Measurements from ENCODE around the gene DRC7. TPM values are rescaled to one million over a fixed set of nuclear protein-coding genes. Genes with fewer than 3 reads are reported as not detected.

Gene DRC7
- total RNA-seq, 1 donor from 2014 or later, result not detected

GRCh38 chr16:57749856-57750452, 55.3 kb downstream of the DRC7 start:
- no peak for DNase-seq (ENCODE audit: low spot score)

DNA sequence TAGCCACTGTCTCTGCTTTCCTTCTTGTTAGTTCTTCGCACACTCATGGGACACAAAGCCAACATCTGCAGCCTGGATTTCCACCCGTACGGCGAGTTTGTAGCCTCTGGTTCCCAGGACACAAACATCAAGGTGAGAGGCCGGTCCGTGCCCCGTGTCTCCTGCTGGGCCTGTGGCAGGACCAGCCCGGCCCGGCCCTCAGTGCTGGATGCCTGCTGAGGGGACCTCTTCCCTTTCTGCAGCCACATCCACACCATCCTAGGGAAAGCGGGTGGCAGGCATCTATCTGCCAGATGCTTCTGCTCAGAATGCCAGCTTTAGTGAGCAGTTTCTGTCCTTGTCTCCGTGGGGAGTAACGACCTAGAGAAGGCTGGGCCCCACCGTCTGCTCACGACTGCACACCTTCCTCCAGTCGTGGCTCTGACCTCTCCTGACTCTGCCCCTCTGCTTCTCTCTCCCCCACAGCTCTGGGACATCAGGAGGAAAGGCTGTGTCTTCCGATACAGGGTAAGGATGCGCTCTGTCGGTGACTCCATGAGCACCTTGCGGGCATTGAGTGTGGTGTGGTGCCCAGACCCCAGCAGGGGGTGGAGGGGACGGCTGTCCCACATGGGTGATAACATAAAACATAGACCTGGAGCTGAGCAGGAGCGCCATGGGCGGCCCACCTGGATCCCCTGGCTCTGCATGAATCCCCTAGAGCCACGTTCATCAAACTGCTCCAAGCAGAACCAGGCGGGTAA, 56.4 kb downstream of the DRC7 start:
- DNase-seq (ENCODE audit: low spot score), result no peak

GRCh38 chr16:57751539-57752202, 57.1 kb downstream of the DRC7 start:
- no peak for DNase-seq (ENCODE audit: low spot score)

DNA sequence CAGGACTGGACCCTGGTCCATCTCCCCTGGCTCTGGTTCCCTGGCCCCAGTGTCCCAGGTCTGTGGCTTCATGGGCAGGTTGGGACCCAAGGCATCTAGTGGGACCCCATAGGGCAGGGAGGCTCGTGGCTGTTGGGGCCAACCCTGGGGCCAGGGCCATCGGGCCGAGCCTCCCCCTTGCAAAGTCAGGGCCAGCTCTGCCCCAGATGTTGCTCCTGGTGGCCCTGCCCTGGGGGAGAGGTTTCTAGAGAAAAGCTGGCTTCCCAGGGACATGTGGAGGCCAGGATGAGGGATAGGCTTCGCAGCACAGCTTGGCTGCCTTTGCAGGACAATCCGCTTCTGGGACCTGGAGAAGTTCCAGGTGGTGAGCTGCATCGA, 57.6 kb downstream of the DRC7 start:
- no peak for DNase-seq (ENCODE audit: low spot score)

DNA sequence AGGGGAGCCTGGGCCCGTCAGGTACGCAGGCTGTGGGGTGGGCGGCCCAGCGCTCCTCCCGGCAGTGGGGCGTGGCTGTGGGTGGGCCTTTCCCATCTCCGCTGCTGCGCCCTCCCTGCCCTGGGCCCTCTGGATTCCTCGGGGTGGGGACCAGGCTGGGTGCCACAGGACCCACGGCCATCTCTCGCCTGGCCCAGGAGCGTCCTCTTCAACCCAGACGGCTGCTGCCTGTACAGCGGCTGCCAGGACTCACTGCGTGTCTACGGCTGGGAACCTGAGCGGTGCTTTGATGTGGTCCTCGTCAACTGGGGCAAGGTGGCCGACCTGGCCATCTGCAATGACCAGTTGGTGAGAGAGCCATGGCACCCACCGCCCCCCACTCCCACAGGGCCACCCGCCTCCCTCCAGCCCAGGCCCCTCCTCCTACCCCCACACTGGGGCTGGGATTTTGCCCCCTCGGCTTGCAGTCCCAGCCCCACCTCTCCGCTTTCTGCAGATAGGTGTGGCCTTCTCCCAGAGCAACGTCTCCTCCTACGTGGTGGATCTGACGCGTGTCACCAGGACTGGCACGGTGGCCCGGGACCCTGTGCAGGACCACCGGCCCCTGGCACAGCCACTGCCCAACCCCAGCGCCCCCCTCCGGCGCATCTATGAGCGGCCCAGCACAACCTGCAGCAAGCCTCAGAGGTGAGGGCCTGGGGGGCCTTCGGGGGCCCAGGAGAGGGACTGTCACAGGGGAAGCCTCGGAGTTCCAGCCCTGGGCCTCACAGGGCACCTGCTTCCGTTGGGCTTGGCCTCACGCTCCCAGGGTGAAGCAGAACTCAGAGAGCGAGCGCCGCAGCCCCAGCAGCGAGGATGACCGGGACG, 58.2 kb downstream of the DRC7 start:
- DNase-seq (ENCODE audit: low spot score), result no peak

DNA sequence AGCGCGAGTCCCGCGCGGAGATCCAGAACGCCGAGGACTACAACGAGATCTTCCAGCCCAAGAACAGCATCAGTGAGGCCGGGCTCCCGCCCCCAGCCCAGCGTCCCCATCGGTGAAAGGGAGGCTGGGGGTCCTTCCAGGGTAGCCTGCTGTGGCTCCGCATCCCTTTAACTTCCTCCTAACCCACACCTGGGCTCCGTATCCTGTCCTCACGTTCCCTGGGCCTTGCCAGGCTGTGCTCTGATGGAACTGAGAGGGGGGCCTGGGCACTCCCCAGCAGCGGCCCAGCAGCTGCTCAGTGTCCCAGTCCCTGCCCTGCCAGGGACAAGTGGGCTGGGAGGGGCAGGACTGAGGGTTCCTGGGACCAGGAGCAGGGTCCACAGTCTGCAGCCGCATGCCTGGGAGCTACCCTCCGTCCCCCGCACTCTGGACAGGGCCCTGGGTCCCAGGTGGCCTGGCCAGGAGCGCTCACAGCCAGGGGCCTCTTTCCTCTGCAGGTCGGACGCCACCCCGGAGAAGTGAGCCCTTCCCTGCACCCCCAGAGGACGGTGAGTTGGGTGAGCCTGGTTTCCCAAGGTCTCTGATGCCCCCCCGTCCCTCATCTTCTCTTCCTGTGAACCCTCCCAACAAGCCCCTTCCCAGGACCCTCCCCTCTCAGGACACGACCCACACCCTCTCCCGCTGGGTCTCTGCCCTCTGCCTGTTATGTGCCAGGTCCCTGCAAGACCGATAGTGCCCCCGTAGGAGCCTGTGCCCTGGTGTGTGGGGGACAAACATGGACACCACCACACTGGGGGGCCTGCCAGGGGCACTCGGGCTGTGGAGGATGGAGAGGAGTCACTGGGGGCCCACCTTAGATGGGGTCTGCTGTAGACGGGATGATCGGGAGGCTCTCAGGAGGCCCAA, 59.1 kb downstream of the DRC7 start:
- no peak for DNase-seq (ENCODE audit: low spot score)

DNA sequence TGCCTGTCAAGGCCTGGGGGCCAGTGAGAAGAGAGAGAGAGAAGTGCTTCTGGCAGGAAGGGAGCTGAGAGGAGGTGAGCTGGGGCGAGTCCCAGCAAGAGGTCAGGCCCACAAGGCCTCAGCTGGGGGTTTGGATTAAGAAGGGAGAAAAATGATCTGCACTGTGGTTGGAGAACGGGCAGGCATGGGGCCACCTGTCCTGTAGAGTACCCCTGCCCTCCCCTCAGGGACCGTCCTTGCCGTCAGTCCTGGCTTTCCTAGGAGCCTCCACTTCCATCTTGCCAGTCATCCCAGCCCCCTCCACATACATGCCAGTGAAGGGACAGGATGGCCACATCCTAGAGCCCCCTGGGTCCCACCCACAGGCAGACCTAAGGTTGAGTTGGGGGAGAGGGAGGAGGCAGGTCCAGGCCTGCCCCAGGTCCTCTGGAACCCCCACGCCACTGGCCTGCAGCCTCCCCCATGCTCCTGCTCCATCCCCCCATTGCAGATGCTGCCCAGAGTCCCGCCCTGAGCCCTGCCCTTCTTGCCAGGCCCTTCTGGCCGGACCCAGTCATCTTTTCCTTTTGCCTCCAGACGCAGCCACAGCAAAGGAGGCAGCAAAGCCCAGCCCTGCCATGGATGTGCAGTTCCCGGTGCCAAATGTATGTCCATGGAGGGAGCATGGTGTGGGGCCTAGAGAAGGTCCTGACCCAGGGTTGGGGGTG, 59.9 kb downstream of the DRC7 start:
- DNase-seq (ENCODE audit: low spot score), result no peak

DNA sequence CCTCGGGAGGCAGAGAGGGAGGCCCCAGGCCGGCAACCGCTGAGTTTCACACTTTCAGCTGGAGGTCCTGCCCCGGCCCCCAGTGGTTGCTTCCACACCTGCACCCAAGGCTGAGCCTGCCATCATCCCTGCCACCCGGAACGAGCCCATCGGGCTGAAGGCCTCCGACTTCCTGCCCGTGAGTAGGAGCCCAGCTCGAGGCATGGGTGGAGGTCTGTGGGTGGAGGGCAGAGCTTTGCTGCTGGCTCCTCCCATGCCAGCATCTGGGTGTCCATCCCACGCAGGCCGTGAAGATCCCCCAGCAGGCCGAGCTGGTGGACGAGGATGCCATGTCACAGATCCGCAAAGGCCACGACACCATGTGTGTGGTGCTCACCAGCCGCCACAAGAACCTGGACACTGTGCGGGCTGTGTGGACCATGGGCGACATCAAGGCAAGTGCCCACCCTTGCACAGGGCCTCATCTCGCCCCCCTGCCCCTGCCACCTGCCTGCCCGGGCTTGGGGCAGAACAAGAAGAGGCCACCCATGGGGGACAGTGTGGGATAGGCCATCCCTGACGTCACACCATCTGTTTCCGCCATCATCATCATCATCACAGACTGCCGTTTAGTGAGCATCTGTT, 60.6 kb downstream of the DRC7 start:
- DNase-seq (ENCODE audit: low spot score), result no peak

DNA sequence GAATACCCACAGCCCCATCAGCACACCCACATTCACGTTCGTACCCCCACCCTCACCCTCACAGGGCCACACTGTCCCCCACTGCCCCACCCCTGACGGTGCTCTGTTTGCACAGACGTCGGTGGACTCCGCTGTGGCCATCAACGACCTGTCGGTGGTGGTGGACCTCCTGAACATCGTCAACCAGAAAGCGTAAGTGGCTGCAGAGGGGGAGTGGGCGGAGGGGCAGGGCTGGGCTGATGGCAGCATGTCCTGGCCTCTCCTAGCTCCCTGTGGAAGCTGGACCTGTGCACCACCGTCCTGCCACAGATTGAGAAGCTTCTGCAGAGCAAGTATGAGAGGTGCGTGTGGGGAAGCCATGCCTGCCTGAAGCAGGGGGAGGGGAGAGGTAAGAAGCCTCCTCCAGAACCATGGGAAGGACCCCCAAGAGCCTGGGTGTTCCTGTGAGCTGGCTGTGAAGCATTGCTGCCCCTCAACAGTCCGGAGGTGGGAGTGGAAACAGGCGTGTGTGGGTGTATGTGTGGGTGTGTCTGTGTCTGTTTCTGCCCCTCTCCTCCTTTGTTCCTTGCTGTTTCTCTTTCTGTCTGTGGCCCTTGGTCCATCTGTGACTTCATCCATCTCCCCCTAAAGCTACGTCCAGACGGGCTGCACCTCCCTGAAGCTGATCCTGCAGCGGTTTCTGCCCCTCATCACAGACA, 61.3 kb downstream of the DRC7 start:
- no peak for DNase-seq (ENCODE audit: low spot score)

DNA sequence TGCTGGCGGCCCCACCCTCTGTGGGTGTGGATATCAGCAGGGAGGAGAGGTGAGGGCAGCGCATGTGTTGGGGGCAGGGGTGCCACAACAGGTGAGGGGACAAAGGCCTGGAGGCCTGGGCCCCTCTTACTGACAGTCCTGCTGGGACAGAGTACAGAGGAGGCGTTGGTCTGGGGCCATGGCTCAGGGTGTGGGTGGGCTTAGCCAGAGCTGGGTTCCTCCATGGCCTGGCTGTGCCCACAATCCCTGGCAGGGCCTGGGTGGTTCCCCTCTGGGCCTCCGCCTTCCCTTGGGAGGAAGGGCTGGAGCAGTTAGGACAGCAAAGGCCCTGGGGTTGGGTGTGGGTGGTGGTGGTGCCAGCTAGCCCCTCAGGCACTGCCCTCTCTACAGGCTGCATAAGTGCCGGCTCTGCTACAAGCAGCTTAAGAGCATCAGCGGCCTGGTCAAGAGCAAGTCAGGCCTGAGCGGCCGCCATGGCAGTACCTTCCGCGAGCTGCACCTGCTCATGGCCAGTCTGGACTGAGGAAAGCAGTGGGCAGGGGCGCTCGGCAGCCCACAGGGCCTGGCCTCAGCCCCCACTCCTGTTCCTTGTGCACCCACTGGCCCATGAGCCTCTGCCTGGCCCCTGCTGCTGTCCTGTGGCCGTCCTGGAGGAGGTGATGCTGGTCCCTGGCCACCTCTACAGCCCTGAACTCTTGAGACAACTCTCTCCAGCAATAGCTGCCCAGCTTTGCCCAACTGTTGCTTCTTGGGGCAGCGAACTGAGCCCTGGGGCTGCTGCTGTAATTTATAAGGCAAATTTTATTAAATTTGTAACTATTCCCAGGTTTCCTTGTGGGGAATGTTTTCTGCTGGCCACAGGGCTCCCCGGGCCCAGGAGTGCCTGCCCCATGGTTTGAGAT, 62.1 kb downstream of the DRC7 start:
- DNase-seq (ENCODE audit: low spot score), result no peak

DNA sequence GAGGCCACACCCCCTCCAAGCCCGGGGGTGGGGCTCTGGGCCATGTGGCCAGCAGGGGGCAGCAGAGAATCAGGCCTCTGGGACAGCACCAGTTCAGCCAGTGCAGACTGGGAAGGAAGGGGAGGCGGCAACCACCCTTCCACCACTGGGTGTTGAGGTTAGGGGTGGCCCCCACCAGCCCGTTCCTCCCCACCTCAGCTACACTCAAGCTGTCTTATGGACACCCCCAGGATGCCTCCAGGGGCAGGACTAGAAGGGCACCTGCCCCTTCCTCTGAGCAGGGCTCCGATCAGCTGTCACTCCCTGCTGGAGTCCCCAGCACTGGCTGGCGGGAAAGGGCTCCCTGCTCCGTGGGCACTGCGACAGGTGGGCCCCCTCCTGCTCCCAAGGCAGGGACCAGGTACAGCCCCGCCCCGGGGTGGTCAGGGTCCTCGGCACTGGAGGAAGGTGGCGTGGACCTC, 62.8 kb downstream of the DRC7 start:
- DNase-seq (ENCODE audit: low spot score), result peak; percentile 94

GRCh38 chr16:57757883-57758282, 63.3 kb downstream of the DRC7 start:
- DNase-seq (ENCODE audit: low spot score), result no peak

- DNase-seq (ENCODE audit: low spot score), result no peak
Observed at GRCh38 chr16:57758331-57759117, 63.9 kb downstream of the DRC7 start.

- DNase-seq (ENCODE audit: low spot score), result no peak
Observed at GRCh38 chr16:57759131-57759530, 64.5 kb downstream of the DRC7 start.

DNA sequence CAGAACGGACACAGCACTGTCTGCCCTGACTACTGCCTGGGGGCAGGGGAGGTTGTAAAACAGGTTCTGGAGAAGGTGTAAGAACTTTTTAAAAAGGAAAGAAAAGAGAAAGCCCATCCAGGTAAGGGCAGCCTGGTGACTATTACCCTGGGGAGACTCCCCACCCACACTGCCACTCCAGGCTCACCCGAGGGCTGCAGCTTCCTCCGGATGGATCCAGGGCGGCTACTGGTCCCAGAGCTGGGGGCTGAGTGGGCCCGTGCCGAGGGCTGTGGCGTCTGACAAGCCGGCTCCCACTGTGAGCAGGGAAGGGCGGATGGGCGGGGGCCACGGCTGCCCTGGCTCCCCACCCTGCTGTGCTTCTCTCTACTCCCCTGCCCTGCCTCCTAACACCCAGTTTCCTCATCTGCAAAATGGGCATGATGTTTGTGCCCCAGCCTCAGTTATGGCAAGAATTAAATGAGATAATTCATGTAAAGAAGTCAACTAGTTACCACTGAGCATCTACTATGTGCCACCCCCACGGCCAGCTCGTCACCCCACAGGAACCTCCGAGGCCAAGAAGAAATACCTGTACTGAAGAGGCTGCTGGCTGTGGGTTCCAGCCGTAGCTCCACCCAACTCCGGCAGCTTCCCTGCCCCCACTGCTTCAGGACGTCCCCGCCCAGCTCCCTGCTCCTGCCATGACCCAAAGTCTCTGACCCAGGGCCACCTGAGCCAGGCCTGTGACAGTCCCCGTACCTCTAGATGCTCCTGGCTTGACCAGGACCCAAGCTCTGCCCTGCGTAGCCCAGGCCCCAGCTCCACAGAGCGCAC, 65.1 kb downstream of the DRC7 start:
- DNase-seq (ENCODE audit: low spot score), result no peak

Data from mesenteric fat pad (tissue), 1 donor.